ENCODE results near the gene TFB1M. TPM values are rescaled to one million over a fixed set of nuclear protein-coding genes. Genes with fewer than 3 reads are reported as not detected.

The TFB1M gene
- total RNA-seq, 2 experiments from 2014 or later = 25.8 to 26.5 TPM

DNA sequence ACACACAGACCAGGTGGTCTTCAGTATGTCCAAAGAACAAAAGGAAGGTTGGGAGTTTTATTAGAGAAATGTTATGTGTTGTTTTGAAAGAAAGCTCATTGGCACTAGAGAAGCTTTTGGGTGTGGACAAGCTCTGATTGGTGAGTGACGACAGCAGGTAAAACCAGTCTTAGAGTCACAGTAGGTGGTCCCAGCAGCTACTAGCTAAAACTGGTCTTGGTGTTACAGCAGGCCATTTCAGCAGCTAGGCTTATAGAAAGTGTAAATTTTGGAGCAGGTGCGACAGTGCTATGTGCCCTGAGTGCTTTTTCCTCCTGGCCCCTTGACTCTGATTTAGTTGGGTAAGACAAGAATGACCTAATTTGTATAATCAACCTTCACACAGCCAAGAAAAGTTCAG, 46.9 kb downstream of the TFB1M start:
- ChIA-PET POLR2A (no interaction called here), CTCF (interaction anchor here (1.3 to 1.5 kb wide), 2 partner anchors 10 to 33 kb away, joined by 3 read pairs; no protein-coding TSS in a partner anchor)
- peaks cover 14% of the 10 kb centered on the region for H3K36me3 Mint-ChIP-seq (ENCODE audit: low read depth)
- no peaks in the 10 kb centered on the region for H3K27me3 Mint-ChIP-seq
- no peak for DNase-seq
- H3K4me3 Mint-ChIP-seq = no peak overlapping the region
- H3K9me3 Mint-ChIP-seq = no peaks in the 10 kb centered on the region
- no peak overlapping the region for H3K27ac Mint-ChIP-seq
- peaks cover 10% of the 10 kb centered on the region for H3K4me1 Mint-ChIP-seq

- Mint-ChIP-seq H3K27me3 (no peaks in the 10 kb centered on the region), H3K36me3 (ENCODE audit: low read depth) (peaks cover 14% of the 10 kb centered on the region), H3K4me3 (no peak overlapping the region), H3K27ac (no peak overlapping the region), H3K9me3 (no peaks in the 10 kb centered on the region), H3K4me1 (peaks cover 16% of the 10 kb centered on the region)
- ChIA-PET POLR2A (no interaction called here), CTCF (interaction anchor here (0.6 to 1.3 kb wide), 3 partner anchors 30 to 78 kb away, joined by 3 read pairs; no protein-coding TSS in a partner anchor)
- no peak for DNase-seq
Measured at GRCh38 chr6:155265843-155266535, 48.3 kb downstream of the TFB1M start.

- Mint-ChIP-seq H3K36me3 (ENCODE audit: low read depth) (peaks cover 19% of the 10 kb centered on the region), H3K4me1 (peaks cover 20% of the 10 kb centered on the region), H3K27me3 (no peaks in the 10 kb centered on the region), H3K9me3 (no peaks in the 10 kb centered on the region), H3K27ac (no peak overlapping the region), H3K4me3 (no peak overlapping the region)
- no peak for DNase-seq
- POLR2A ChIA-PET = no interaction called here
- CTCF ChIA-PET = no interaction called here
Measured at GRCh38 chr6:155264693-155265320, 49.5 kb downstream of the TFB1M start.

GRCh38 chr6:155263373-155264063, 50.8 kb downstream of the TFB1M start, which contains the start of gene CLDN20:
CLDN20 (plus strand) TSS chr6:155264013; CDS start chr6:155275720, 11,707 bp downstream.
- POLR2A ChIA-PET = interaction anchor here (0.5 kb wide), 1 partner anchor 71 kb away, joined by 16 read pairs; no protein-coding TSS in a partner anchor
- Mint-ChIP-seq H3K27me3 (no peaks in the 10 kb centered on the region), H3K4me1 (peaks cover 20% of the 10 kb centered on the region), H3K27ac (no peak within 1 kb of the TSS), H3K36me3 (ENCODE audit: low read depth) (peaks cover 25% of the 10 kb centered on the region), H3K4me3 (no peak within 1 kb of the TSS), H3K9me3 (no peaks in the 10 kb centered on the region)
- CTCF ChIA-PET = no interaction called here
- DNase-seq = no peak

- H3K36me3 Mint-ChIP-seq (ENCODE audit: low read depth) = peaks cover 22% of the 10 kb centered on the region
- DNase-seq = no peak
- H3K27ac Mint-ChIP-seq = no peak overlapping the region
- H3K4me1 Mint-ChIP-seq = peaks cover 16% of the 10 kb centered on the region
- POLR2A ChIA-PET = no interaction called here
- no peak overlapping the region for H3K4me3 Mint-ChIP-seq
- no peaks in the 10 kb centered on the region for H3K9me3 Mint-ChIP-seq
- no peaks in the 10 kb centered on the region for H3K27me3 Mint-ChIP-seq
- CTCF ChIA-PET = interaction anchor here (1.1 kb wide), 1 partner anchor 335 kb away, joined by 3 read pairs; no protein-coding TSS in a partner anchor
Measured at GRCh38 chr6:155262655-155263054, 51.6 kb downstream of the TFB1M start.

DNA sequence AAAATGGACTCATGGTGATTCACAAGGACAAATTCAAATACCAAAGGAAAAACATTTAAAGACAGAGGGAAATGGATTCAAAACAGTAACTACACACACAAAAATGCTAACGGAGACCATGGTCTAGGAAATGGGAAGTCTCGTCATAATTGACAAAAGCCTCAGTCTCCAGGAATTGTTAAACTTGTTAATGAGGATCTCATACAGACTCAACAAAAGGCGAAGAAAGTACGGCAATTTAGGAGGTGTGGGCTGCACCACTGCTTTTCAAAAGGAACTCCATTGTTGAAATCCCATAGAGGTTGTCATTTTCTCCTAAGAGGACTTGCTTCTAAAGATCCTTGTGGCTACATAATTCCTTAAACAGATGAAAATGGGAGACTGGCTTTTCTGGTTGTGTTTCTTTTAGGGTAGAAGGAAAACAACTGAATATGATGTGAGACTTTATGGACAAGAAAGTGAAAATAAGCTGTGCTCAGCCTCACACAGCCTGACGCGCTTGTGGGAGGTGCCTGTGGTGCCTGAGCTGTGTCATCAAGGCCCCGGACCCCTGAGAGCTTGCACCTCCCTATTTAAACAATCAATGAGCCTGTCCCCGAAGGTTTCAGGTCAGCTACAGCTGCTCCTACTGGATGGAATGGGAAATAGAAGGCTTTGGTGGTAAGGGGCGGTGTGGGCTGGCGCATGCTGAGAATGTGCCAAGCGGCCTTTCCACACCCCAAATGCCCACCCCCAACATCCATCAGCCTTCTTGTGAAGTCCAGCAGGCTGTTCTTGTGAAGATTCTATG, 53.0 kb downstream of the TFB1M start:
- Mint-ChIP-seq H3K27me3 (no peaks in the 10 kb centered on the region), H3K4me1 (peaks cover 12% of the 10 kb centered on the region), H3K9me3 (no peaks in the 10 kb centered on the region), H3K36me3 (ENCODE audit: low read depth) (peaks cover 28% of the 10 kb centered on the region), H3K27ac (no peak overlapping the region), H3K4me3 (no peak overlapping the region)
- ChIA-PET POLR2A (no interaction called here), CTCF (interaction anchor here (1.1 kb wide), 2 partner anchors 84 to 333 kb away, joined by 3 to 6 read pairs; no protein-coding TSS in a partner anchor)
- no peak for DNase-seq

- no peaks in the 10 kb centered on the region for H3K9me3 Mint-ChIP-seq
- CTCF ChIA-PET = interaction anchor here (1.6 kb wide), 1 partner anchor 9 kb away, joined by 3 read pairs; no protein-coding TSS in a partner anchor
- peaks cover 25% of the 10 kb centered on the region for H3K36me3 Mint-ChIP-seq (ENCODE audit: low read depth)
Measured at GRCh38 chr6:155260686-155261085, 53.6 kb downstream of the TFB1M start.

GRCh38 chr6:155259897-155260296, 54.4 kb downstream of the TFB1M start:
- H3K27me3 Mint-ChIP-seq = no peaks in the 10 kb centered on the region
- DNase-seq = no peak
- H3K4me1 Mint-ChIP-seq = peaks cover 12% of the 10 kb centered on the region
- H3K27ac Mint-ChIP-seq = no peak overlapping the region
- peaks cover 27% of the 10 kb centered on the region for H3K36me3 Mint-ChIP-seq (ENCODE audit: low read depth)
- no peak overlapping the region for H3K4me3 Mint-ChIP-seq
- no peaks in the 10 kb centered on the region for H3K9me3 Mint-ChIP-seq
- CTCF ChIA-PET = interaction anchor here (0.9 to 2.1 kb wide), 3 partner anchors 9 to 82 kb away, joined by 3 to 8 read pairs (median 5); no protein-coding TSS in a partner anchor
- POLR2A ChIA-PET = no interaction called here

More at GRCh38 chr6:155260686-155261085, 53.6 kb downstream of the TFB1M start:
- peaks cover 12% of the 10 kb centered on the region for H3K4me1 Mint-ChIP-seq
- H3K4me3 Mint-ChIP-seq = no peak overlapping the region
- H3K27me3 Mint-ChIP-seq = no peaks in the 10 kb centered on the region
- DNase-seq = no peak
- no peak overlapping the region for H3K27ac Mint-ChIP-seq
- POLR2A ChIA-PET = no interaction called here

- ChIA-PET POLR2A (no interaction called here), CTCF (interaction anchor here (0.9 to 2.1 kb wide), 6 partner anchors 8 to 81 kb away, joined by 3 to 8 read pairs (median 3); no protein-coding TSS in a partner anchor)
- Mint-ChIP-seq H3K4me1 (peaks cover 12% of the 10 kb centered on the region), H3K9me3 (no peaks in the 10 kb centered on the region), H3K27ac (no peak overlapping the region), H3K36me3 (ENCODE audit: low read depth) (peaks cover 30% of the 10 kb centered on the region), H3K4me3 (no peak overlapping the region), H3K27me3 (no peaks in the 10 kb centered on the region)
- DNase-seq = no peak
Measured at GRCh38 chr6:155259204-155259603, 55.1 kb downstream of the TFB1M start.

DNA sequence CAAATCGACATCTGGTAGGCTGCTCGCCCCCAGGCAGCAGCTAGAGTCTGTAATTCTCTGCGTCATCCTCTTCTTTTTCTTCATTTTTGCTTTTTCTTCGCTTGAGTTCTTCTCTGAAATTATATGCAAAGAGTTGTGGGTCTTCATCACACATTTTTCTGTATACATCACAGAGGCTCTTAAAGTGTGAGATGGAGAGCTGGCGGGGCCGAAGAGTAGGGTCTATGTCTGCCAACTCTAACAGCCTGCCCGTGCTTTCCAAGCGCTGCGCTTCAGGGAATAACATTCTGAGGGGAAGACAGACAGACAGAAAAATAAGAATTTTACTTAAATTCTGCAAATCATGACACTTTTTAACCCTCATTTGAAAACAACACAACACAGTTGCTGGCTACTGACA, 56.5 kb downstream of the TFB1M start:
- Mint-ChIP-seq H3K36me3 (ENCODE audit: low read depth) (peaks cover 32% of the 10 kb centered on the region), H3K4me3 (no peak overlapping the region), H3K9me3 (no peaks in the 10 kb centered on the region), H3K4me1 (peaks cover 14% of the 10 kb centered on the region), H3K27ac (peak overlapping the region; percentile 22), H3K27me3 (no peaks in the 10 kb centered on the region)
- ChIA-PET POLR2A (no interaction called here), CTCF (interaction anchor here (0.9 to 1.5 kb wide), 4 partner anchors 9 to 19 kb away, joined by 3 read pairs; no protein-coding TSS in a partner anchor)
- no peak for DNase-seq

GRCh38 chr6:155256122-155256795, 58.0 kb downstream of the TFB1M start:
- Mint-ChIP-seq H3K36me3 (ENCODE audit: low read depth) (peaks cover 32% of the 10 kb centered on the region), H3K4me3 (no peak overlapping the region), H3K27ac (no peak overlapping the region), H3K9me3 (no peaks in the 10 kb centered on the region), H3K27me3 (no peaks in the 10 kb centered on the region), H3K4me1 (peaks cover 7% of the 10 kb centered on the region)
- POLR2A ChIA-PET = no interaction called here
- CTCF ChIA-PET = no interaction called here
- no peak for DNase-seq

- ChIA-PET CTCF (no interaction called here), POLR2A (no interaction called here)
- DNase-seq = no peak
- Mint-ChIP-seq H3K4me3 (no peak overlapping the region), H3K36me3 (ENCODE audit: low read depth) (peaks cover 24% of the 10 kb centered on the region), H3K27ac (no peak overlapping the region), H3K9me3 (no peaks in the 10 kb centered on the region), H3K4me1 (peaks cover 2% of the 10 kb centered on the region), H3K27me3 (no peaks in the 10 kb centered on the region)
Measured at GRCh38 chr6:155254139-155254538, 60.1 kb downstream of the TFB1M start.
